OCI-LY3 (cell line): ENCODE data around the gene USB1.

ENCODE experiments used
- H2AFZ ChIP-seq: fragments of 200-600, 300-600 bp; shearing (Covaris generic); 2 replicates; pipeline ENCODE4 v1.6.0; 2014; ENCODE audit warnings: antibody characterized with exemption, low read depth, low read length
- H3K27ac ChIP-seq: fragments of 200-600, 300-600 bp; sonication (generic); 2 replicates; pipeline ENCODE4 v1.5.1; 2014; ENCODE audit warnings: mild to moderate bottlenecking, low read length, moderate library complexity, mixed read lengths
- H3K27me3 ChIP-seq: fragments of 200-600, 300-600 bp; sonication (generic); 2 replicates; pipeline ENCODE4 v1.6.1; 2014; ENCODE audit warnings: low read depth, low read length, mixed read lengths
- H3K36me3 ChIP-seq: fragments of 200-600, 300-600 bp; sonication (generic); replicated peaks from 2 replicates; pipeline ENCODE3; 2014; ENCODE audit warnings: low read depth, low read length, mixed read lengths
- H3K4me1 ChIP-seq: fragments of 300-600, 200-600 bp; sonication (generic); 2 replicates; pipeline ENCODE4 v1.6.1; 2014; ENCODE audit warnings: low read length, mixed read lengths
- H3K4me2 ChIP-seq: fragments of 200-600, 300-600 bp; sonication (generic); 2 replicates; pipeline ENCODE4 v1.6.1; 2014; ENCODE audit warnings: low read length, mixed read lengths
- H3K4me3 ChIP-seq: fragments of 300-600, 200-600 bp; sonication (generic); 2 replicates; pipeline ENCODE4 v1.5.1; 2014; ENCODE audit warnings: antibody characterized with exemption, mild to moderate bottlenecking, low read length, moderate library complexity
- H3K79me2 ChIP-seq: fragments of 300-600, 200-600 bp; shearing (Covaris generic); 2 replicates; pipeline ENCODE4 v1.6.1; 2014; ENCODE audit warnings: mild to moderate bottlenecking, low read length, mixed read lengths
- H3K9ac ChIP-seq: fragments of 300-600, 200-600 bp; shearing (Covaris generic); 2 replicates; pipeline ENCODE4 v1.6.0; 2014; ENCODE audit warnings: mild to moderate bottlenecking, low read length, moderate library complexity
- H3K9me3 ChIP-seq: fragments of 200-600, 300-600 bp; shearing (Covaris generic); 2 replicates; pipeline ENCODE4 v1.6.1; 2014; ENCODE audit warnings: low read length, mixed read lengths; ENCODE audit not compliant: insufficient read depth
- H4K20me1 ChIP-seq: fragments of 200-600, 300-600 bp; sonication (generic); 2 replicates; pipeline ENCODE4 v1.6.1; 2016; ENCODE audit warnings: low read length, mixed read lengths; ENCODE audit not compliant: insufficient read depth
- CTCF ChIP-seq: fragments of 200-600, 300-600 bp; sonication (generic); IDR thresholded peaks from 2 replicates; pipeline ENCODE4 v1.5.1; 2014; ENCODE audit warnings: antibody characterized with exemption, low read length, low read depth
- EZH2phosphoT487 ChIP-seq: fragments of 200-600 bp; shearing (Covaris generic); IDR thresholded peaks from 2 replicates; pipeline ENCODE4 v1.6.1; 2018; ENCODE audit warnings: antibody characterized with exemption, mixed run types, low read depth

USB1 gene

DNA sequence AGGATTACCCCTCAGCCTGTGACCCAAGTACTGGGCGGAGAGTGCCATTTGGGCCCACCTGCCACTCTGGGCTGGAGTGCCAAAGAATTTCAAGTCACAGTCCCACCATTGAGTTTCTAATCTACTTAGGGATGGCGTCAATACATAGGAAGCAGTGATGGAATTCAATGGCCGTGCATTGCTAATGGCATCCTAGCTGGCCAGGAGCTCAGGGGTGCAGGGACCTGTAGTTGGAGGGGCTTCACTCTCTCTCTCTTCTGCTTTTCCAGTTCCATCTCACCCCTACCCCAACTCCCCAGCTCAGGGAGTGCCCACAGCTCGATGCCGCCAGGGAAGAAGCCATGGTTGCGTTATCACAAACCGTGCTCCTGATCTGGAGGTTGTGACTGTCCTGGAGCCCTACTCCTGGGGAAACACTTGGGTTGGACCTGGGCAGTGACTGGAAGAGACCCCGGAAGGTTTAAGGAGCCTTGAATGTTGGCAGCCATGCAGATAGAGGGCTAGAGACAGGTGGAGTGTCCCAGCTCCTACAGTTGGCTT lies 26.8 kb downstream of the USB1 start:
- Histone ChIP-seq H3K27ac (no peak overlapping the region), H3K79me2 (no peaks in the 10 kb centered on the region), H4K20me1 (no peaks in the 10 kb centered on the region; the same call in 1 of the 2 replicates), H3K4me2 (no peak overlapping the region), H3K27me3 (peaks cover 7% of the 10 kb centered on the region), H3K9me3 (no peaks in the 10 kb centered on the region), H3K9ac (no peak overlapping the region), H2AFZ (no peak overlapping the region), H3K36me3 (no peaks in the 10 kb centered on the region), H3K4me3 (no peak overlapping the region), H3K4me1 (no peaks in the 10 kb centered on the region; the same call in 1 of the 2 replicates)
- TF ChIP-seq CTCF (no peak), EZH2phosphoT487 (no peak)

- no peaks in the 10 kb centered on the region for H3K36me3 ChIP-seq
- no peaks in the 10 kb centered on the region for H3K9me3 ChIP-seq
- H3K9ac ChIP-seq, result no peak overlapping the region
- no peak overlapping the region for H3K4me2 ChIP-seq
- H2AFZ ChIP-seq, result no peak overlapping the region
- H3K4me3 ChIP-seq, result no peak overlapping the region
- no peaks in the 10 kb centered on the region; the same call in 1 of the 2 replicates for H4K20me1 ChIP-seq
- H3K27ac ChIP-seq, result no peak overlapping the region
- H3K4me1 ChIP-seq, result no peaks in the 10 kb centered on the region; the same call in 1 of the 2 replicates
- H3K27me3 ChIP-seq, result peaks cover 7% of the 10 kb centered on the region
- TF ChIP-seq EZH2phosphoT487 (no peak), CTCF (no peak)
- no peaks in the 10 kb centered on the region for H3K79me2 ChIP-seq
These were observed 27.4 kb downstream of the USB1 start for GRCh38 chr16:58028541-58029070.

DNA sequence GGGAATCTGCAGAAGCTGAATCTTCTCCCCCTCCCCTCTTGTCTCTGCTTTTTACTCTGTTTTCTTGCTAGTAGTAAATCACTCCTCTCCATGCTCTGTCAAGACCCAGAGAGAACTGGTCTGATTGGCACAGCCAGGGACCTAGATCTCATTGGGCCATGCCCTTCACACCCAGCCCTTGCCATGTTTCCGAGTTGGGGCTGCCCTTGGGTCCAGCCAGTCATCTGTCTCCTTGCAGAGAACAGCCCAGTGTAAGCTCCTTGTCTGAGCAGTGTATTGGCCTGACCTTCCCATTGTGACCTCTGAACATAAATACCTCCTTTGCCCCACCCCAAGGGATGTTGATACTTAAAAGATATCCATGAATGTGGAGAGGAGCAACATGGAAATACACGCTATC lies 28.2 kb downstream of the USB1 start:
- peaks cover under 1% of the 10 kb centered on the region; the same call in 1 of the 2 replicates for H3K4me1 ChIP-seq
- H3K4me2 ChIP-seq, result no peak overlapping the region
- peaks cover 13% of the 10 kb centered on the region for H3K27me3 ChIP-seq
- H3K4me3 ChIP-seq, result no peak overlapping the region
- H2AFZ ChIP-seq, result no peak overlapping the region
- no peaks in the 10 kb centered on the region; the same call in 1 of the 2 replicates for H4K20me1 ChIP-seq
- H3K9ac ChIP-seq, result no peak overlapping the region
- H3K9me3 ChIP-seq, result no peaks in the 10 kb centered on the region
- no peak for TF ChIP-seq CTCF
- no peak for TF ChIP-seq EZH2phosphoT487
- H3K79me2 ChIP-seq, result no peaks in the 10 kb centered on the region
- H3K36me3 ChIP-seq, result no peaks in the 10 kb centered on the region
- no peak overlapping the region for H3K27ac ChIP-seq

DNA sequence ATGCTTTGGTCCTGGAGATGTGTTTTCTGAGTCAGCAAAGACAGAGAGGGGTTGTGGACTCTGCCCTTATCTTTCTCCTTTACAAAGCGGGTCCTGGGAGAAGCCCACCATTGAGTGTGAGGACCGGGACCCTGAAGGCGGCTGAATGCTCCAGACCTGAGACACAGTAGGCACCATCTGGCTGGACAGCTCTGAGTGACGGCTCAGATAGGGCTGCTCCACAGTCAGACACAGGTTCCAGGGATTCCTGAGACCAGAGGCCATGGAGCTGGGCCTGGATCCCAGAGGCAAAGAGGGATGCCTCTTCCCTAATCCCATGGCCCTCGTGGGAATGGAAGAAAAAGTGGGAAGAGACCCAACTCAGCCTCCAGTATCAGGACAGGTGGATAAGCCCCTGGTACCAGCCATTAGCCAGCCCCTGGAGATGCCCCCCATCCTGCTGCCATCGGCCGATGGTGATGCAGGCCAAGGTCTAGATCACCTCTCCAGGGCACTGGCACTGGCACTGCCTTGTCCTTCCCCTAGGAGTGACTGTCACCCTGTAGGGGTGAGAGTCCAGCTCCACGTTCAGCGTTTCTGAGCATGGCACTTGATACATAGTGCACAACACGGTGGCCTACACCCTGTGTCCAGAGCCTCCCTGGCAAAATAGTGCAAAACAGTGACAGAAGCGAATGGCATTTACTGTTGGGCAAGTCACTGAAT lies 29.1 kb downstream of the USB1 start:
- peaks cover 14% of the 10 kb centered on the region for H3K27me3 ChIP-seq
- H3K36me3 ChIP-seq, result no peaks in the 10 kb centered on the region
- TF ChIP-seq EZH2phosphoT487 (no peak), CTCF (no peak)
- no peaks in the 10 kb centered on the region for H3K79me2 ChIP-seq
- no peak overlapping the region for H3K27ac ChIP-seq
- no peak overlapping the region for H3K9ac ChIP-seq
- H2AFZ ChIP-seq, result no peak overlapping the region
- no peak overlapping the region for H3K4me3 ChIP-seq
- no peaks in the 10 kb centered on the region; the same call in 1 of the 2 replicates for H4K20me1 ChIP-seq
- H3K9me3 ChIP-seq, result no peaks in the 10 kb centered on the region
- H3K4me2 ChIP-seq, result no peak overlapping the region
- peaks cover 8% of the 10 kb centered on the region for H3K4me1 ChIP-seq
